A549 treated with DMSO at 1 μM for 4 hours (cell line): ENCODE results near the gene GPR37L1. TPM values are rescaled to one million over a fixed set of nuclear protein-coding genes. Genes with fewer than 3 reads are reported as not detected.

Experiments
- total RNA-seq: library from RNA; stranded (reverse); fragments of 200-300 nt; extraction: Qiagen RNA extraction; gene quantifications from 5 replicates; pipeline ENCODE4 v1.2.3, GENCODE V29; 2022; ENCODE audit warnings: low read depth

Gene GPR37L1
- total RNA-seq = 0.13 to 0.22 TPM (median 0.15 TPM) in 5 replicates

GRCh38 chr1:202122639-202123335 is at the start of gene GPR37L1:
GPR37L1 (plus strand) TSS chr1:202122917; CDS start chr1:202122964, 47 bp downstream.

GRCh38 chr1:202144402-202145067 is 21.8 kb downstream of the GPR37L1 start, which contains the start of gene ARL8A:
ARL8A (minus strand) TSS chr1:202144737; CDS start chr1:202144572, 165 bp downstream.

GRCh38 chr1:202160377-202160940 is 37.7 kb downstream of the GPR37L1 start, which contains the start of gene PTPN7:
PTPN7 (minus strand) TSS chr1:202160602; CDS start chr1:202159402, 1,200 bp downstream.

Other genes with a start within 250 kb of the GPR37L1 start
- gene SHISA4, start 234.0 kb upstream of the GPR37L1 start, total RNA-seq = 12.0 to 18.2 TPM (median 16.1 TPM) in 5 replicates
- gene LMOD1, start 176.4 kb upstream of the GPR37L1 start, total RNA-seq = not detected in 5 replicates
- gene TIMM17A, start 167.4 kb upstream of the GPR37L1 start, total RNA-seq = 93.5 to 125 TPM (median 99.6 TPM) in 5 replicates
- gene RNPEP, start 140.3 kb upstream of the GPR37L1 start, total RNA-seq = 85.6 to 90.8 TPM (median 89.3 TPM) in 5 replicates
- 238 to 280 TPM (median 261 TPM) in 5 replicates for gene ELF3, start 112.3 kb upstream of the GPR37L1 start, total RNA-seq
- gene ARL8A, start 21.8 kb downstream of the GPR37L1 start, total RNA-seq = 35.5 to 42.7 TPM (median 41.5 TPM) in 5 replicates
- 0.05 to 0.11 TPM in 2 of 5 replicates, not detected in the others for gene PTPN7, start 37.7 kb downstream of the GPR37L1 start, total RNA-seq
- gene LGR6, start 70.9 kb downstream of the GPR37L1 start, total RNA-seq = 0.40 to 0.75 TPM (median 0.61 TPM) in 5 replicates
- gene UBE2T, start 219.0 kb downstream of the GPR37L1 start, total RNA-seq = 79.2 to 85.0 TPM (median 82.7 TPM) in 5 replicates
- 1.9 to 3.0 TPM (median 2.8 TPM) in 5 replicates for gene PPP1R12B, start 225.8 kb downstream of the GPR37L1 start, total RNA-seq